Lower lobe of right lung (tissue), 2 donors: ENCODE data around the gene TDRD5. TPM values are rescaled to one million over a fixed set of nuclear protein-coding genes. Genes with fewer than 3 reads are reported as not detected.

Experiments
- ATAC-seq, 2 donors: fragments of 200-7000 bp; cut with Tn5 transposase; one replicate each; pipeline ENCODE4 v1.9.1; 2020 to 2022; ENCODE audit warnings: mild to moderate bottlenecking in 2 of 2, moderate library complexity in 2 of 2
- DNase-seq: peaks from one replicate; pipeline ENCODE4 v3.0.0-alpha.2; 2020
- H3K27ac ChIP-seq: fragments of 200-600 bp; one replicate; pipeline ENCODE4 v1.8.0; 2022
- H3K27me3 ChIP-seq: fragments of 200-600 bp; one replicate; pipeline ENCODE4 v1.8.0; 2022; ENCODE audit warnings: low read depth
- H3K36me3 ChIP-seq: fragments of 200-600 bp; one replicate; pipeline ENCODE4 v1.8.0; 2022; ENCODE audit warnings: mild to moderate bottlenecking
- H3K4me1 ChIP-seq: fragments of 200-600 bp; one replicate; pipeline ENCODE4 v1.8.0; 2022
- H3K4me3 ChIP-seq: fragments of 200-600 bp; one replicate; pipeline ENCODE4 v1.8.0; 2022; ENCODE audit warnings: mild to moderate bottlenecking
- H3K9me3 ChIP-seq: fragments of 200-600 bp; one replicate; pipeline ENCODE4 v1.8.0; 2022
- intact Hi-C: fragments of 100-400 bp; cut with DNase I; formaldehyde crosslinking; loops from one replicate; pipeline ENCODE4 v1.11.0; 2022
- total RNA-seq: library from RNA; stranded (reverse); fragmentation: NEBNext Ultra II Directional; extraction: Animal tissue kit (Norgen Biotek cat#: 25700); gene quantifications from one replicate; pipeline ENCODE4 v1.2.1, GENCODE V29; 2021
- TF ChIP-seq, protein P1 (sequence below): fragments of 200-600 bp; IDR thresholded peaks from one replicate; pipeline ENCODE4 v1.8.0; 2022; ENCODE audit warnings: antibody characterized with exemption, mild to moderate bottlenecking
- donor health status: DM: no; HTN: yes; CAD: no; lungs with severe emphysema.

The TDRD5 gene
- total RNA-seq, 1 donor from 2014 or later = 0.15 TPM

DNA sequence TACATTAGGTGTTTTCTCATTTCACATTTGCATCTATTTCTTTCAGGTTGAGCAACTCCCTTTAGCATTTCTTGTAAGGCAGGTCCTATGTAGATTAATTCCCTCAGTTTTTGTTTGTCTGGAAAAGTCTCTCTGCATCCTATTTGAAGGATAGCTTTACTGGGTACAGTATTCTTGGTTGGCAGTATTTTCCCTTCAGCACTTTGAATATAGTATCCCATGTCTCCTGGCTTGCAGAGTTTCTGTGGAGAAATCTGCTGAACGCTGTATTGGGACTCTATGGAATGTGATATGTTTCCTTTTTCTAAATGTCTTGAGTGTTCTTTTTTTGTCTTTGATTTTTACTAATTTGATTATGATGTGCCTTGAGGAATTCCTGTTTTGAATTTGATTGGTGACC is 122.5 kb downstream of the TDRD5 start:
- H3K27me3 ChIP-seq = no peaks in the 10 kb centered on the region
- peaks cover 14% of the 10 kb centered on the region for H3K4me1 ChIP-seq
- peaks cover 42% of the 10 kb centered on the region for H3K9me3 ChIP-seq
- TF ChIP-seq, protein P1, sequence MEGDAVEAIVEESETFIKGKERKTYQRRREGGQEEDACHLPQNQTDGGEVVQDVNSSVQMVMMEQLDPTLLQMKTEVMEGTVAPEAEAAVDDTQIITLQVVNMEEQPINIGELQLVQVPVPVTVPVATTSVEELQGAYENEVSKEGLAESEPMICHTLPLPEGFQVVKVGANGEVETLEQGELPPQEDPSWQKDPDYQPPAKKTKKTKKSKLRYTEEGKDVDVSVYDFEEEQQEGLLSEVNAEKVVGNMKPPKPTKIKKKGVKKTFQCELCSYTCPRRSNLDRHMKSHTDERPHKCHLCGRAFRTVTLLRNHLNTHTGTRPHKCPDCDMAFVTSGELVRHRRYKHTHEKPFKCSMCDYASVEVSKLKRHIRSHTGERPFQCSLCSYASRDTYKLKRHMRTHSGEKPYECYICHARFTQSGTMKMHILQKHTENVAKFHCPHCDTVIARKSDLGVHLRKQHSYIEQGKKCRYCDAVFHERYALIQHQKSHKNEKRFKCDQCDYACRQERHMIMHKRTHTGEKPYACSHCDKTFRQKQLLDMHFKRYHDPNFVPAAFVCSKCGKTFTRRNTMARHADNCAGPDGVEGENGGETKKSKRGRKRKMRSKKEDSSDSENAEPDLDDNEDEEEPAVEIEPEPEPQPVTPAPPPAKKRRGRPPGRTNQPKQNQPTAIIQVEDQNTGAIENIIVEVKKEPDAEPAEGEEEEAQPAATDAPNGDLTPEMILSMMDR = no peak
- DNase-seq = no peak
- H3K36me3 ChIP-seq = no peaks in the 10 kb centered on the region
- no peak overlapping the region for H3K27ac ChIP-seq
- ATAC-seq = no peak
- intact Hi-C loops = loop anchor here (10.0 kb wide), 1 partner anchor 91 kb away; no protein-coding TSS in a partner anchor
- no peak overlapping the region for H3K4me3 ChIP-seq

DNA sequence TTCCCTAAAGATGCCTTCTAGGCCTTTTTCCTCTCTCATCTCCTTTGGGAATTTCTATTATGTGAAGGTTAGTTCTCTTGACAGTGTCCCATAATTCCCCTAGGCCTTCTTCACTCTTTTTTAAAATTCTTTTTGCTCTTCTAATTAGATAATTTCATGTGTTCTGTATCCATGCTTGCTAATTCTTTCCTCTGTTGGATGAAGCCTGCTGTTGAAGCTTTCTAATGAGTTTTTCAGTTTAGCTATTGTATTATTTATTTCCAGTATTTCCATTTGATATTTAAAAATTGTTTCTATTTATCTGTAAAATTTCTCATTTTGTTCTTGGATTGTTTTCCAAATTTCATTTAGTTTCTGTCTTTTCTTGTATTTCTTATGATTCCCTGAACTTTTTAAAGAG is 123.0 kb downstream of the TDRD5 start:
- peaks cover 9% of the 10 kb centered on the region for H3K4me1 ChIP-seq
- H3K27ac ChIP-seq = no peak overlapping the region
- no peak for ATAC-seq
- no peaks in the 10 kb centered on the region for H3K36me3 ChIP-seq
- intact Hi-C loops = loop anchor here (10.0 kb wide), 1 partner anchor 90 kb away; no protein-coding TSS in a partner anchor
- no peaks in the 10 kb centered on the region for H3K27me3 ChIP-seq
- DNase-seq = no peak
- H3K9me3 ChIP-seq = peaks cover 42% of the 10 kb centered on the region
- TF ChIP-seq, protein P1 = no peak
- H3K4me3 ChIP-seq = no peak overlapping the region

DNA sequence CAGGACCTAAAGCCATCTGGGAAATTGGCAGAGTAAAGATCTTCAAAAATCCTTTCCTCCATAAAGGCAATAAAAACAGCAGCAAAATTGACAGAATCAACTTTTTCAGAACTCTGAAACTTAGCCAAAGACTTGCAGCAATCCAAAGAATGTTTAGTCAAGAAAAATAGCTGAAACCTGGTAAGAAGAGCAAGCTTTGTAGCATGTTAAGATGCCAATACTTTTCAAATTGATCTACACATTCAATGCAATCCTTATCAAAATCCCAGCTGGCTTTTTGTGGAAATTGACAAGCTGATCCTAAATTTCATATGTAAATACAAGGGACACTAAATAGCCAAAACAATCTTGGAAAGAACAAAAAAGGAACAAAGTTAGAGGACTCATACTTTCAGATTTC is 127.6 kb downstream of the TDRD5 start:
- intact Hi-C loops = loop anchor here (10.0 kb wide), 1 partner anchor 86 kb away; no protein-coding TSS in a partner anchor
- Histone ChIP-seq H3K4me1 (no peaks in the 10 kb centered on the region), H3K27ac (no peak overlapping the region), H3K36me3 (no peaks in the 10 kb centered on the region), H3K4me3 (no peak overlapping the region), H3K9me3 (peaks cover 31% of the 10 kb centered on the region), H3K27me3 (no peaks in the 10 kb centered on the region)
- no peak for DNase-seq
- TF ChIP-seq, protein P1 = no peak
- no peak for ATAC-seq

DNA sequence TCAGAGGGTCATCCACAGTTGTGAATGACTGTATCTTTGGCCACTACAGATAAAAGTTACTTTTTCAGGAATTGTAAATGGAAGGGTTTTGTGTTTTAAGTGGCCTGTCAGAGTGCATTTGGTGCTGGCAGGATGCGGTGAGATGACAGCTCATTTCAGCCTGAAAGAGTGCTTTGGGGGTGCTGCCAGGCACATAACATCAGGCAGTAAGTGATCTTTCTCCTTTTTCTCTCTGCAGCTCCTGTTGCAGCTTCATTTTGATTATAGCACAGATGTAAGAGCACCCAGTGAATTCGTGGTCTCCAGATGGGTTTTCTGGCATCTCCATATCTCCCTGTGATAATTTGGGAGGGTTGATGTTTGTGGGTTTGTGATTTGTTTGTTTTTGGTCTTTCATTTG is 136.6 kb downstream of the TDRD5 start:
- TF ChIP-seq, protein P1 = no peak
- no peaks in the 10 kb centered on the region for H3K36me3 ChIP-seq
- ATAC-seq (no peak), DNase-seq (no peak)
- intact Hi-C loops = no loop called here
- no peaks in the 10 kb centered on the region for H3K4me1 ChIP-seq
- H3K9me3 ChIP-seq = no peaks in the 10 kb centered on the region
- no peak overlapping the region for H3K4me3 ChIP-seq
- no peak overlapping the region for H3K27ac ChIP-seq
- no peaks in the 10 kb centered on the region for H3K27me3 ChIP-seq

DNA sequence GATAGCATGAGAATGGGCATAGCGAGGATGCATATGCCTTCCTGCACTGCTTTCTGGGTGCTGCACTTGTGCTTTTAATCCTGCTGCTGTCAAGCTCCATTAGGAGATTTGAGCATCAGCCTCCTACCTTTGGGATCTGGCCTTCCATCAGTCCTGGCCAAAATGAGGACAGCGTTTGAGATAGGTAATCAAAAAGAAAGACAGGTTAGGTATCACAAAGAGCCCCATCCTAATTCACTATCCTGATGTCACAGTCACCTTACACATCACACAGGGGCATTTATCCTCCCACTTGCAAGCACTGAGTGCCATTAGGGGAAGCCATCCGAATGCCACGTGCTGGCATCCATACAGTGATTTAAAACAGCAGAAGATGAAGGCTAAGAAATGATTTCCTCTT is 138.2 kb downstream of the TDRD5 start:
- H3K4me1 ChIP-seq = no peaks in the 10 kb centered on the region
- H3K9me3 ChIP-seq = no peaks in the 10 kb centered on the region
- no peaks in the 10 kb centered on the region for H3K36me3 ChIP-seq
- DNase-seq (no peak), ATAC-seq (no peak)
- H3K27me3 ChIP-seq = no peaks in the 10 kb centered on the region
- no peak overlapping the region for H3K4me3 ChIP-seq
- intact Hi-C loops = no loop called here
- H3K27ac ChIP-seq = no peak overlapping the region
- TF ChIP-seq, protein P1 = no peak

DNA sequence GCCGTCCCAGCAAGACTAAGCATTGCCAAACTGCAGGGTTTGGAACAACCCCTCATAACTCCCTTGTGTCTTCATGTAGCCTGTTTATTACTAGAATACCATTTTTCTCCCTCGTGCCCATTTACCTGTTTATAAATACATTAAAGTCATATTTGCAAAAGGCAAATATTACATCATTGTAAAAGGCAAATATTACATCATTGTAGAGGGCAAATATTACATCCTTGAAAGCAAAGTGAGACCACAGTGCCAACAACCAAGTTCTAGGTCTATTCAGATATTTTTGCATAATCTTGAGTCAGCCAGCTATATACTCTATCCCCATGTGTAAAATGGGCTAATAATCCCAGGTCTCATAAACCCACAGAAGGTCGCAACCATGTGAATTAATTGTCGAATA is 140.0 kb downstream of the TDRD5 start:
- Histone ChIP-seq H3K36me3 (no peaks in the 10 kb centered on the region), H3K27ac (no peak overlapping the region), H3K4me1 (no peaks in the 10 kb centered on the region), H3K4me3 (no peak overlapping the region), H3K9me3 (no peaks in the 10 kb centered on the region), H3K27me3 (no peaks in the 10 kb centered on the region)
- intact Hi-C loops = no loop called here
- no peak for DNase-seq
- TF ChIP-seq, protein P1 = no peak
- ATAC-seq = no peak
